GM19193 (cell line): Measurements from ENCODE around the gene SEC61G.

Experiments used
- POLR2A ChIP-seq: IDR thresholded peaks from 4 replicates; pipeline ENCODE4 v1.6.1; 2011; ENCODE audit not compliant: insufficient read depth, insufficient read length; ENCODE audit errors: extremely low read depth

SEC61G gene

GRCh38 chr7:54722026-54722425 is 37.0 kb downstream of the SEC61G start:
- no peak for TF ChIP-seq POLR2A

GRCh38 chr7:54719974-54720373 is 39.0 kb downstream of the SEC61G start:
- TF ChIP-seq POLR2A, result no peak

GRCh38 chr7:54719425-54719824 is 39.6 kb downstream of the SEC61G start:
- no peak for TF ChIP-seq POLR2A

- TF ChIP-seq POLR2A, result no peak
These were observed 46.2 kb downstream of the SEC61G start for GRCh38 chr7:54712820-54713219.

GRCh38 chr7:54711900-54712595 is 47.0 kb downstream of the SEC61G start:
- no peak for TF ChIP-seq POLR2A

GRCh38 chr7:54709283-54709682 is 49.7 kb downstream of the SEC61G start:
- no peak for TF ChIP-seq POLR2A

- TF ChIP-seq POLR2A, result no peak
These were observed 53.6 kb downstream of the SEC61G start for GRCh38 chr7:54705436-54705835.

GRCh38 chr7:54704851-54705250 is 54.2 kb downstream of the SEC61G start:
- no peak for TF ChIP-seq POLR2A
